HG02759 (cell line): ENCODE results near the gene PRKN.

ENCODE experiments used
- ATAC-seq: cut with Tn5 transposase; IDR thresholded peaks from one replicate; pipeline ENCODE4 v1.9.1; 2021; ENCODE audit warnings: mild to moderate bottlenecking, moderate library complexity; ENCODE audit not compliant: unreplicated experiment

The PRKN gene

DNA sequence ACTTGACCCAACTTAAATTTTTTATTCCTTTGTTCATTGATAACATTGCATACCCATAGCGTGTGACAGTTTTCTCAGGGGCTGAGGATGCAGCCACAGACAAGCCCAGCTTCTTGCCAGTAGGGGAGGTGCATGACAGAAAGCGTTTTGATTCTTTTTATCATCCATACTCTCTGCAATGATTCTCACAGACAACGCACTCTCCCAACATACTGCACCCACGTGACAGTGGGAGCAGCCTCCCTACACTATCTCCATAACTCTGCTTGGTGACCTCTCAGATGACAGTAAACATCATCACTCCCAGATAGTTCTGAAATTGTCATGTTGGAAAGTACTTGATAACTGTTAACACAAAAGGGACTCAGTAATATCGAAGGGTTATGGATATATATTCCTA, 972.5 kb downstream of the PRKN start:
- no peak for ATAC-seq

- ATAC-seq: no peak
Observed at GRCh38 chr6:161750686-161751085, 976.9 kb downstream of the PRKN start.

GRCh38 chr6:161749576-161749975, 978.0 kb downstream of the PRKN start:
- no peak for ATAC-seq

DNA sequence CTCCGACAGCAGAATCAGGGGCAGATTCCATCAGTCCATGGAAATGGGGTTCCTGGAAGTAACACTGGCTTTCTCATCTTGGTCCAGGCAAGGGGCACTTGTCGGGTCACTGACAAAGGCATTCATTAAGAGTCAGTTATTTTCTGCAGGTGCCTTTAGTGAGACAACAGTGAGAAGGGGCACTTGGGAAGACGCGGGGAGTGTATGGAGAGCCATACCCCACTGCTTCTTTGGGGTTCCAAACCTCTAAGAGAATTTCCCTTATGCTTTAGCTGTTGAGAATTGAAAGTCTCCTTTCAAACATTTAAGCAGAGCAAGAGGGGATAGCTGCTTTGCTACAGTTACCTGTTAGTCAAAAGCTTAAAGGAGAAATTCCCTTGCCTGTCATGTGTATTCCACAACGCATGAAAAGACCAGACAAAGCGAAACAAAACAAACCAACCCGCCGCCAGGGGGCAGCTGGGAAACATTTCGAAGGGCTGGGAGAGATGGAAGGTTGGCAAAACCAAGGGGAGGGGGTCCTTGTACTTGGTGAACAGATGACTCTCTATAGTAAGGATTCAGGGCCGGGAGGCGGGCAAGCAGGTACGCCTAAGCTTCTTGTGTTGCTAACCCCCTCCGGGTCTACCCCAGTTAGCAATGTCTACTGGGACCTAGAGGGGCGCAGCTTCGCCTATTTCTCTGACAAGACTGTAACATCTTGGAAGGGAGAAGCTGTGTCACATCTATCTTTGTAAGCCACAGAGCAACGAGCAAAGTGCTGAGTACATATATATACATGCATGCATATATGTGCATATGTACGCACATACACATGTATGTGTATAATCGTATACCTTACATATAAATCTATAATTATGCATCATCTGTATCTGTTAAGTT, 978.8 kb downstream of the PRKN start:
- ATAC-seq: no peak

- no peak for ATAC-seq
Observed at GRCh38 chr6:161747506-161747905, 980.1 kb downstream of the PRKN start.

DNA sequence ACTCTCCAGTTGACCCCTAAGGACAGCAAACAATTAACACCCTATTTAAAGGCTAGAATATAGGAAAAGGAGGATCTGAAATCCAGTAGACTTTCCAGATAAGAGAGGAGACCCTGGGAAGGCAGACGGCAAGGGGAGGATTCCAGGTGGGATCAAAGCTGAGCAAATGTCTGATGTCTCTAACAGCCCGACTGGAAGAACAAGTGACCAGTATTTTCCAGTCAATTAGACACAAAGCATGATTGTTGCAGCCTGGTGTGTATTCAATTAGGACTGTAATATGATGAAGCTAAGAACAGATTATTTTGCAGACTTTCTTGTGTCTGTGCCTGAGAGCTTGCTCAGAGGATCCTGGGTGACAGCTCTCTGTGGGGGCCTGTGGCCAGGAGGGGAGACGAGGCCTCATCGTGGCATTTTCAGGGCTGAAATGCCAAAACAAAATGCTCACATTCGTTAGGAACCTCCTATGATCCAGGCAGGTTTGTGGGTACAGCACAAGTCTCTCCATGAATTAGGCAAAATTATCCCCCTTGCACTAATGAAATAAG, 981.9 kb downstream of the PRKN start:
- no peak for ATAC-seq

DNA sequence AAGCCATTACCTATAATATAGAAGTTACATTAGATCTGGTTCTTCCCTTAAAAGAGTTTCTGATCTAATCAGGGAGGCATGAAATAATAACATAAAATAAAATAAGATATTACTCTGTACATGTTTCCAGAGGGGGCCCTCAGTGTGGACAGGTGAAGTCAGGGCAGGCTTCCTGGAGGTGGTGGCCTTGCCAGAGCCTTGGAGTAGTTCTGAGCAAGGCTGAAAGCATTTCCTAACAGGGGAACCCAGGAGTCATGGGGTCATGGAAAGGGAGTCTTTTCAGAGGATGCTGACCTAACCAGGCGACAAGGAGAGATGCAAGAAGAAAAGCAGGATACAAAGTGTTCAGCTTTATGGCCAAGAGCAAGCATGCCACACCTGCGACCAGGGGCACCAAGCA, 982.4 kb downstream of the PRKN start:
- no peak for ATAC-seq

GRCh38 chr6:161744211-161745067, 983.1 kb downstream of the PRKN start:
- no peak for ATAC-seq

GRCh38 chr6:161743509-161744178, 983.9 kb downstream of the PRKN start:
- ATAC-seq: no peak

GRCh38 chr6:161740486-161740885, 987.1 kb downstream of the PRKN start:
- no peak for ATAC-seq

- no peak for ATAC-seq
Observed at GRCh38 chr6:161736781-161737292, 990.7 kb downstream of the PRKN start.

DNA sequence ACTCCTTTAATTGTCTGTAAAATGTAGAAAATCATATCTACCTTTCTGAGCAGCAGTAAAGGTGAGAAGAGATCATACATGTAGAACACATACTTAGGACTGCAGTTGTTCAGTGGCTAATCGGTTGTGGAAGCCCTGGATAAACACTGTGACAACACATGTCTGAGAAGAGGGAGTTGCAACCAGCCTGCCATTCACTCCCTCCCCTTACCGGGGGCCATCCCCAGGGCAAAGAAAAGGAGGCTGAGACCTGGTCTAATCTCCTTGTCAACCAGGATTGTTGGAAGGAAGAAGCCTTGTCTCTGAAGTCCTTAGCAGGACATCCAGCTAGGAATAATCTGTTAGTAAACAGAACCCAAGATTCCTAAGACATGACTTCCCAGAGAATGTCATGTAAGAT, 991.2 kb downstream of the PRKN start:
- ATAC-seq: no peak

DNA sequence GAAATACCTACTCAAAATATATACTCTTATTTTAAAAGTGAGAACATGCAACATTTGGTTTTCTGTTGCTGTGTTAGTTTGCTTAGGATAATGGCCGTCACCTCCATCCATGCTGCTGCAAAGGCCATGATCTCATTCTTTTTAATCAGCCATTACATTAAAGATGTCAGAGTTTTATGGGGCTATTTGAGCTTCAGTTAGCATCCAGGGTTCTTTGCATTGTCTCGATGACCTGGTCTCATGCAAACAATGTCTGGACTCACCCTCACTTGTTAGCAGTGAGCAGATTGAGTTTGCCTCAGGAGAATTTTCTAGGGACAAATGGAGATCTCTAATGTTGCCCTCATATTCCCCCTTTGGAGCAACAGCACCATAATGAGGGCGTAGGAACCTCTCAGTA, 995.0 kb downstream of the PRKN start:
- no peak for ATAC-seq

DNA sequence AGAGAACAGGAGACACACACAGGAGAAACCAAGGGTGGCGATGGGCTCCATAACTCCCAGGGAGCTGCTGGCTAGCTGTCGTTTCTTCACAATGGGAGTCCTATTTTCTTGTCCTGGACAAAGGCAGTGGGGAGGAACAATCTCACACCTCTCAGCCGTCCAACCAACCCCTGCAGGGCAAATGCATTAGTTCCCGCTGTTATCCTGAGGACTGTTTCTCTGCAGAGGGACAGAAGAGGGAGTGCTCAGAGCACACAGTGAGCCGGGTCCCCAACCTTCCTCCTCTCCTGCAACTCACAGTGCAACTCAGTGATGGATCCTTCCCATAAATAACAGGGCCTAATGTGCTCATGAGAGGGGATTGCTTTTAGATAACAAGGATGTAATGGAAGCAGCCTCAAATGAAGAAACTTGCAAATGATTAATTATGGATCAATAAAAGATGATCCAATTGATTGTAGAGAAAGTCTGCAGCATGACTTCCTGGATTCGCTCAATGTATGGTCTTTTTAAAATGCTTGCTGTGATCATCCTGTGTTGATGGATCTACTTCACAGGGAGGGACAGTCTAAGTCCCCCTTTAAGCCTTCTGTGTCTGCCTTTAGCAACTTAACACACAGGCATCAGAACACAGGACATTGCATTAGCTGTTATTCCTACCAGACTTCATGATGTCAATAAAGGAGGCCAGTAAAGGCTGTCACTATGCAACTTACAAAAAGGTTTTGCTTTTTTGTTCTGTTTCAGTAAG, 1000.3 kb downstream of the PRKN start:
- ATAC-seq: no peak

- ATAC-seq: no peak
Observed at GRCh38 chr6:161722394-161722793, 1005.2 kb downstream of the PRKN start.

DNA sequence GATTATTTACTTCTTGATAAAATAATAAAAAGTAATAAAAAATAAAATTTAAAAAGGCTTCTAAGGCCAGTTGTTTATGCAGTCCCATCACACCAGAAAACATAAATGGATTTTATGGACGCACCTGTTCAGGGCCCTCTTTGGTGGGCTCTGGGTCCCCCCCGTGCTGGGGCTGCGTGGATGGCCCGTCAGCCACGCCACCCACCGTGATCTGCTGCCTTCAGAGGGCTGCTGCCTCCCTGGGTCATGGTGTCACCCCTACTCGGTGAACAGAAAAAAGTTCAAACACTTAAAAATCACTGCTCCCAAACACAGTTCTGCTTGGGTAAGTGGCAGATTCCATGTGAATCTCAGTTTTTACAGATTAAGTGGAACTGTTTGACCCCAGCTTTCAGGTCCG, 1006.1 kb downstream of the PRKN start:
- ATAC-seq: no peak

- ATAC-seq: no peak
Observed at GRCh38 chr6:161716176-161716575, 1011.4 kb downstream of the PRKN start.

DNA sequence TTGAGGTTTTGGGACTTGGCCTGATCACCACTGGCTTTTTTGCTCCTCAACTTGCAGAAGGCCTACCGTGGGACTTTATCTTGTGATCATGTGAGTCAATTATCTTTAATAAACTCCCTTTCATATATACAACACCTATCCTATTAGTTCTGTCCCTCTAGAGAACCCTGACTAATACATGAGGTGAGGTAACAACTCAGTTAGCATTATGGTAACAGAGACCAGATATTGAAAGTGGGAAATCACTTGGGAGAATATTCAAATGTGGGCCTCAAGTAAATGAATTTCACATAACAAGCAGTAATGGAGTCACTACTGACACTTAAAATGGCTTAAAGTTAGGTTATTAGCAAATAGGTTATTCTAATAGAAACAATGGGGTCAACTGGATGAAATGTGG, 1015.6 kb downstream of the PRKN start:
- no peak for ATAC-seq

- no peak for ATAC-seq
Observed at GRCh38 chr6:161711515-161711914, 1016.1 kb downstream of the PRKN start.

GRCh38 chr6:161710698-161711097, 1016.9 kb downstream of the PRKN start:
- ATAC-seq: no peak
